ENCODE measurements around the gene SPEG.
A peak's percentile ranks its signal among the peaks of the same experiment; 100 is the strongest.

SPEG gene

DNA sequence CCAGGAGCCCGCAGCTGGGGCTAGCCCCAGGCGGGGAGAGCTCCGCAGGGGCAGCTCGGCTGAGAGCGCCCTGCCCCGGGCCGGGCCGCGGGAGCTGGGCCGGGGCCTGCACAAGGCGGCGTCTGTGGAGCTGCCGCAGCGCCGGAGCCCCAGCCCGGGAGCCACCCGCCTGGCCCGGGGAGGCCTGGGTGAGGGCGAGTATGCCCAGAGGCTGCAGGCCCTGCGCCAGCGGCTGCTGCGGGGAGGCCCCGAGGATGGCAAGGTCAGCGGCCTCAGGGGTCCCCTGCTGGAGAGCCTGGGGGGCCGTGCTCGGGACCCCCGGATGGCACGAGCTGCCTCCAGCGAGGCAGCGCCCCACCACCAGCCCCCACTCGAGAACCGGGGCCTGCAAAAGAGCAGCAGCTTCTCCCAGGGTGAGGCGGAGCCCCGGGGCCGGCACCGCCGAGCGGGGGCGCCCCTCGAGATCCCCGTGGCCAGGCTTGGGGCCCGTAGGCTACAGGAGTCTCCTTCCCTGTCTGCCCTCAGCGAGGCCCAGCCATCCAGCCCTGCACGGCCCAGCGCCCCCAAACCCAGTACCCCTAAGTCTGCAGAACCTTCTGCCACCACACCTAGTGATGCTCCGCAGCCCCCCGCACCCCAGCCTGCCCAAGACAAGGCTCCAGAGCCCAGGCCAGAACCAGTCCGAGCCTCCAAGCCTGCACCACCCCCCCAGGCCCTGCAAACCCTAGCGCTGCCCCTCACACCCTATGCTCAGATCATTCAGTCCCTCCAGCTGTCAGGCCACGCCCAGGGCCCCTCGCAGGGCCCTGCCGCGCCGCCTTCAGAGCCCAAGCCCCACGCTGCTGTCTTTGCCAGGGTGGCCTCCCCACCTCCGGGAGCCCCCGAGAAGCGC lies 49.1 kb downstream of the SPEG start:
- no peak for DNase-seq

DNA sequence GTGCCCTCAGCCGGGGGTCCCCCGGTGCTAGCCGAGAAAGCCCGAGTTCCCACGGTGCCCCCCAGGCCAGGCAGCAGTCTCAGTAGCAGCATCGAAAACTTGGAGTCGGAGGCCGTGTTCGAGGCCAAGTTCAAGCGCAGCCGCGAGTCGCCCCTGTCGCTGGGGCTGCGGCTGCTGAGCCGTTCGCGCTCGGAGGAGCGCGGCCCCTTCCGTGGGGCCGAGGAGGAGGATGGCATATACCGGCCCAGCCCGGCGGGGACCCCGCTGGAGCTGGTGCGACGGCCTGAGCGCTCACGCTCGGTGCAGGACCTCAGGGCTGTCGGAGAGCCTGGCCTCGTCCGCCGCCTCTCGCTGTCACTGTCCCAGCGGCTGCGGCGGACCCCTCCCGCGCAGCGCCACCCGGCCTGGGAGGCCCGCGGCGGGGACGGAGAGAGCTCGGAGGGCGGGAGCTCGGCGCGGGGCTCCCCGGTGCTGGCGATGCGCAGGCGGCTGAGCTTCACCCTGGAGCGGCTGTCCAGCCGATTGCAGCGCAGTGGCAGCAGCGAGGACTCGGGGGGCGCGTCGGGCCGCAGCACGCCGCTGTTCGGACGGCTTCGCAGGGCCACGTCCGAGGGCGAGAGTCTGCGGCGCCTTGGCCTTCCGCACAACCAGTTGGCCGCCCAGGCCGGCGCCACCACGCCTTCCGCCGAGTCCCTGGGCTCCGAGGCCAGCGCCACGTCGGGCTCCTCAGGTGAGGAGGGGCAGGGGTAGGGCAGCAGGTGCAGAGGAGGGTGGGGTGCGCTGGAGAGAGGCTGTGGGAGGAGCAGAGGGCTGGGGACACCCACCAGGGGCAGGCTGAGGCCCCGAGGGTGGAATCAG lies 49.9 kb downstream of the SPEG start:
- no peak for DNase-seq

DNA sequence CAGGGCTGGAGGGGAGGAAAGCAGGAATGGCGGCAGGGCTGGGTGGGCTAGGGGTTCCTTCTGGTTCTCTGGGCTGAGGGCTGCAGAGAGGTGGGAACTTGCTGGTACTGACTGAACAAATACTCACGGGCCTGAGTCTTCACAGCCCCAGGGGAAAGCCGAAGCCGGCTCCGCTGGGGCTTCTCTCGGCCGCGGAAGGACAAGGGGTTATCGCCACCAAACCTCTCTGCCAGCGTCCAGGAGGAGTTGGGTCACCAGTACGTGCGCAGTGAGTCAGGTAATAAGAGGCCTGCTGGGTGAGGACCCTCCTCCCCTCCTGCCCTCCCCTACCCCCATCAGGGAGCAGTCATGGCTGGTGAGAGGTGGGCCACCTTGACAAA lies 50.5 kb downstream of the SPEG start:
- no peak for DNase-seq

DNA sequence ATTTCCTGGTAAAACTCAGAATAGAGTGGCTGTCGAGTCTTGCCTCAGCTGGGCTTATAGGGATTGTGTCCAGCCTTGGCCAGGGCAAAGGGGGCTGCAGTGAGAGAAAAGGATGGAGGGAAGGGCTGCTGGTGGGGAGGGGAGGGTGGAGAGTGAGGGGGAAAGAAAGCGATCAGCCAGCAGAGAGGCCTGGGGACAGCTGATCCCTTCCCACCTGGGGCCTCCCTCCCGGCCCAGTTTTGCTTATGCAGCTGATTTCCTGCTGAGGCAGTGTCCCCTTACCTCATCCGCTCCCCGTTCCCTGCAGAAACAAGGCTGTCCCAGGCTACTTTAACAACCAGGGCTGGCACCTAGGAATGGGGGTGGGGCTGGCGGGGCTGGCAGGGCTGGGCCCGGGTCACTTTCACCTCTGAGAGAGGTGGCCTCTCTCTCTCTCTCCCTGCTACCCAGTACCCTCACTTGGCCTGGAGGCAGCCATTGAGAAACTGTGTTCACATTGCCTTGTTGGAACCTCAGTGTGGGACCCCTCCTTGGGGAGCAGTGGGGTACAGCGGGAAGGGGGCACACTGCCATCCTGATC lies 51.8 kb downstream of the SPEG start:
- DNase-seq, result no peak

DNA sequence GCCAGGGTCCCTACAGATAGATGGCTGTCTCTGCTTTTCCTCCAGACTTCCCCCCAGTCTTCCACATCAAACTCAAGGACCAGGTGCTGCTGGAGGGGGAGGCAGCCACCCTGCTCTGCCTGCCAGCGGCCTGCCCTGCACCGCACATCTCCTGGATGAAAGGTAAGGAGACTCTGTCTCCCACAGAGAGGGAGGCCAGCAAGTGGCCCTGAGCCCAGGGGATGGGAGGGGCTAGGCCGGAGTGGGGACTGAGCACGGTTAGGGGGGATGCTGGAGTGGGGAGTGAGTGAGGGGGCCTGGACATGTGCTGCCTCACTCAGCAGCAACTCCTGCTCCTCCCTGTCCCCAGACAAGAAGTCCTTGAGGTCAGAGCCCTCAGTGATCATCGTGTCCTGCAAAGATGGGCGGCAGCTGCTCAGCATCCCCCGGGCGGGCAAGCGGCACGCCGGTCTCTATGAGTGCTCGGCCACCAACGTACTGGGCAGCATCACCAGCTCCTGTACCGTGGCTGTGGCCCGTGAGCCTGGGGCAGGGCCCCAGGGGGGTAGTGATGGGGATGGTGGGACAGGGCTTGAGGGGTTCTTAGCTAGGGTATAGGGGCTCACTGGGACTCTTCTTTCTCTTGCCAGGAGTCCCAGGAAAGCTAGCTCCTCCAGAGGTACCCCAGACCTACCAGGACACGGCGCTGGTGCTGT lies 53.7 kb downstream of the SPEG start:
- DNase-seq, result no peak

DNA sequence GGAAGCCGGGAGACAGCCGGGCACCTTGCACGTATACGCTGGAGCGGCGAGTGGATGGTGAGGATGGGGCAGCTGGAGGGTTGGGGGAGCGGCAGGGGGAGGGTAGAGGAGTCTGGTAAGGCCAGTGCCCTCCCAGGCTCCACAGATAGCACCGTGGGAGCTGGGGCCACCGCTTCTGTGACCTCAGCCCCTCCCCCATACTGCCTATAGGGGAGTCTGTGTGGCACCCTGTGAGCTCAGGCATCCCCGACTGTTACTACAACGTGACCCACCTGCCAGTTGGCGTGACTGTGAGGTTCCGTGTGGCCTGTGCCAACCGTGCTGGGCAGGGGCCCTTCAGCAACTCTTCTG lies 54.2 kb downstream of the SPEG start:
- DNase-seq, result no peak

DNA sequence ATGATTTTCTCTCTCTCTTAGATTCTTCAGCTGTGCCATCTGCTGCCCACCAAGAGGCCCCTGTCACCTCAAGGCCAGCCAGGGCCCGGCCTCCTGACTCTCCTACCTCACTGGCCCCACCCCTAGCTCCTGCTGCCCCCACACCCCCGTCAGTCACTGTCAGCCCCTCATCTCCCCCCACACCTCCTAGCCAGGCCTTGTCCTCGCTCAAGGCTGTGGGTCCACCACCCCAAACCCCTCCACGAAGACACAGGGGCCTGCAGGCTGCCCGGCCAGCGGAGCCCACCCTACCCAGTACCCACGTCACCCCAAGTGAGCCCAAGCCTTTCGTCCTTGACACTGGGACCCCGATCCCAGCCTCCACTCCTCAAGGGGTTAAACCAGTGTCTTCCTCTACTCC lies 54.7 kb downstream of the SPEG start:
- DNase-seq, result no peak

DNA sequence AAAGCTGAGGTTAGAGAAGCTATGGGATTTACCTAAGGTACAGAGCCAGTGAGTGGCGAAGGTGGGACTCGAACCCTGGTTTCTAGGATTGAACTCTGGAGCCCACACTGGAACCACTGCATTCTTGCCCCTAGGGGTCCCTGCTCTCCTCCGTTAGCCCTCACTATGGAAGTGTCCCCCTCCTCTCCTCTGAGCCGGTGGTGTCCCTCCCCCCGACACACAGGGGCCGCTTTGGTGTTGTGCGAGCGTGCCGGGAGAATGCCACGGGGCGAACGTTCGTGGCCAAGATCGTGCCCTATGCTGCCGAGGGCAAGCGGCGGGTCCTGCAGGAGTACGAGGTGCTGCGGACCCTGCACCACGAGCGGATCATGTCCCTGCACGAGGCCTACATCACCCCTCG lies 55.5 kb downstream of the SPEG start:
- DNase-seq, result no peak

DNA sequence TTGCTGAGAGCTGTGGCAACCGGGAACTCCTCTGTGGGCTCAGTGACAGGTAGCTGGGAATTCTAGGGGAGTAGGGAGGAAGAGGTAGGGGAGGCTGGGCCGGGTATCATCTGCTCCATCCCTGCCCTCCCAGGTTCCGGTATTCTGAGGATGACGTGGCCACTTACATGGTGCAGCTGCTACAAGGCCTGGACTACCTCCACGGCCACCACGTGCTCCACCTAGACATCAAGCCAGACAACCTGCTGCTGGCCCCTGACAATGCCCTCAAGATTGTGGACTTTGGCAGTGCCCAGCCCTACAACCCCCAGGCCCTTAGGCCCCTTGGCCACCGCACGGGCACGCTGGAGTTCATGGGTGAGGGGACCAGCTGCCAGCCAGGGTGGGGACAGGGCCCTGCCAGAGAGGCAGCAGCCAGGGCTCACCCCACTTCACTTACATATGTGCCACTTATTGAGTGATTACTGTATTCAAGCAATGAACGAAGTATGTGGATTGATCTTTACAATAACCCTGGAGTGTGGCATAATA lies 56.0 kb downstream of the SPEG start:
- DNase-seq, result no peak

DNA sequence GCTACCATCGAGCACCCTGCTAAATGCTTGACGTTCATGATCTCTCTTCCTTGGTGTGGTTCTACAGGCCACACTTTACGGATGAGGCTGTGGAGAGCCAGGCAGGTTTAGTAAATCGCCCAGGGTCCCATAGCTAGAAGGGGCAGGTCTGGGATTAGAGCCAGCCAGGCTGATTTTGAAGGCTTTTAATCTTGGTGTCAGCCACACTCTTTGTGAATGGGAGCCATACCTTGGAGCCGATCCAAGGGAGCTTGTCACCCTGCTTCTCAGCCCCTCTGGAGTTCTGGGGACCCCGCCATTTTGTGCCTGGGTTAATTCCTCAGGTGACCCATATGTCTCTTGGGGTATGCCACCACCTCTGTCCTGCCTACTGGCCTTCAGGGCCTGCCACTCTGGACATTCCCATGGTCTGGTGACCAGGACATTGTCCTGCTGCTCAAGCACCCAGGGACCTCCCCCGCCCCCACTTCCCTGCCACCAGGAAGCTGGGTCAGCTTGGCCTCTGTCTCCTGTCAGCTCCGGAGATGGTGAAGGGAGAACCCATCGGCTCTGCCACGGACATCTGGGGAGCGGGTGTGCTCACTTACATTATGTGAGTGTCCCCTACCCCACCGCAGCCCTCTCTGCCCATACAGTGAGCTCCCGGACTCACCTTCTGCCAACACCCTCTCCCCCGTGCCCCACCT lies 56.8 kb downstream of the SPEG start:
- DNase-seq, result no peak

DNA sequence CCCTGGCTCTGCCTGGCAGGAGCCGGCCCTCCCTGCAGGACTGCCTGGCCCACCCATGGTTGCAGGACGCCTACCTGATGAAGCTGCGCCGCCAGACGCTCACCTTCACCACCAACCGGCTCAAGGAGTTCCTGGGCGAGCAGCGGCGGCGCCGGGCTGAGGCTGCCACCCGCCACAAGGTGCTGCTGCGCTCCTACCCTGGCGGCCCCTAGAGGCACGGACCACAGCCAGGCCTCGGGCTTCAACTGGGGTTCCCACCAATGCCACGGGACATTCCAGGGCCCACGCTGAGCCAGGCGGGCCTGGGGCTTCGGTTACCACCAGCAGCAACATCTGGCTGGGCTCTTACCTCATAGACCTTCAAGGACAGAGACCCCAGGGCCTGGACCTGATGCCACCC lies 57.9 kb downstream of the SPEG start:
- DNase-seq, result peak in 1 of 2 experiments; percentile 6

DNA sequence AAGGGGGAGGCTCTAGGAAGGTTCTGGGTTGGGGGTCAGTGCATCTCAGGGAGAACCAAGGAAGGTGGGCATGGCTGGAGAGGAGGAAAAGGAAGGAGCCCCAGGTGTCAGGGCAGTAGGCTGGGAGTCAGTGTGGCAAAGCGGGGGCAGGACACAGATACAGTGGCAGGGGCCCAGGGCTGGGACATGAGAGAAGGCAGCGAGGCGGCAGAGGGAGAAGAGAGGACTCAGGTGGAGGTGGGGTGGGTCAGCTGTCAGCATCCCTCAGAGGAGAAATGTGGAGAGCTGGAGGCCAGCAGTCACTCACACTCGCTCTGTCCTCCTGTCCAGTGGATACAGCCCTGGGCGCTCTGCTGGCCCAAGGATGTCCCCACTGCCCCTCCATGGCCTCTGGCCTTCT lies 58.4 kb downstream of the SPEG start:
- DNase-seq, result no peak

DNA sequence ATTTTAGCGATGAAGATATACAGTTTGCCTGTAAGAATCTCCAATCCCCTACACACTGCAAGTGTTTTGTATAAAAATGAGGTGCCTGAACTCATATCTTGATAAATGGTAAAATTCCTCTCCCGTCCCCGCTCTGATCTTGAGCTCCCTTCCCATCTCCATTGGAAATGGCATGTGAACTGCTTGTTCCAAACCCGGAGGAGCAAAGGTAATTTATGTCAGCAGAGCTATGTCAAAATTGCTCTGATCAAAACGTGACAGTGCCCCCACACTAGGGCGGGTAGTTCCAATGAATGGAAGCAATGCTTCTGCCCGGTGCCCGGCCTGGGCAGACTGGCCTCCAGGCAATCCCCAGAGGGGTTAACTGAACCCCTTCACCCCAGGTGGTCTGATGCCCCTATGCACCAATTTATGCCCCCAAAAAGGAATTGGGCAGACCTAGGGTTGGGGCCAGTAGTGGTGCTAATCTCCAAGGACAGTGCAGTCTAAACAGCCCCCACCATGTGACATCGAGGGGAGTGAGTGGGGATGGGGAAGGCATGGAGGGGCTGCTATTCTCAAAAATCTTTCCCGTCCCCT lies 60.4 kb downstream of the SPEG start:
- DNase-seq, result no peak

DNA sequence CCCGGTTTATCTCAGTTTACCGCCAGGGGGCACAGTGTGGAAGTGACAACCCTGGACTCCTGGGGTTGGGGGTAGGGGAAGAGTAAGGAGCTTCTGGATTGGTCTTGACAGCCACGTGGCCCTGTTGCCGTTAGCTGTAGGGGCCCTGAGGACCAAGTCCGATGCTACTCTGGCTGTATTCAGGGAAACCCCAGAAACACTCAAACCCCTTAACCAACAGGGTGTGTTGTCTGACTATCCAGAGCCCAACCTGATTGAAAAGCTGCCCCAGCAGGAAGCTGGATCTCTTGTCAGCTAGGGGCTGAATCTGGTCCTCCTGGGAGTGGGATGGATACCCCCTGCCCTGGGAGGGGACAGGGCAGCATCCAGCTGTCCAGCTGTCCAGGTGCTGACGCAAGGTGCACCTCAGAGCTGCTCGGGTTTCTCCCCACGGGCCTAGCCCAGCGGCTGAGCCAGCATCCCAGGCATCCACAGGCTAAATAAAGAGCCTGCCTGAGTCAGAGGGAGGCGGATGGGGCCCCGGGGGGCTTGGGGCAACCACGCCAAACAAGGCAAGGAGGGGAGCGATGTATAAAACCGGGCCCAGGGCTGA lies 61.0 kb downstream of the SPEG start:
- peak; percentile 55 to 70 for DNase-seq

DNA sequence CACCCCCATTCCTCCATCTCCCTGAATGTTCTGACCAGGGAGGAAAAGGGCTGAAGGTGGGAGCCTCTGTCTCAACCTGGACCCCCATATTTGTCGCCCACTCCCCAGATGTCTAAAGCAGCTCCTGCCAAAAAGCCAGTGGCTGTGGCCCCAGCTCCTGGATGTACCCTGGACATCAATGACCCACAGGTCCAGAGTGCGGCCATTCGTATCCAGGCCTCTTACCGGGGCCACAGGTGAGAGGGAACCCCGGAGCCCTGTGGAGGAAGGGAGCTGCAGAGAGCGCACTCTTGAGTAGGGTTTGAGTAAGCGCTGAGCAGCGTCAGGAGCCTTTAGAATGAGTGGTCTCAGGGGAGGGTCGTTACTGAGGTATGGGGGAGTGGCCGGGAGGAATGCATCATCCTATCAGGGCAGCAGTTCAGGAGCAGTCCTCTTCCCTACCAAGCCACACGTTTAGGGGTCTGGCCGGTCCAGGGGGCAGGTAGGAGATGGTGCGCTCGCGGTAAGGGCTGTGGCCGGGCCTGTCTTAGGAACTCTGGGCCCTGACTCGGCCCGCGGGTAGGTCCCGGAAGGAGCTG lies 61.7 kb downstream of the SPEG start:
- no peak for DNase-seq

DNA sequence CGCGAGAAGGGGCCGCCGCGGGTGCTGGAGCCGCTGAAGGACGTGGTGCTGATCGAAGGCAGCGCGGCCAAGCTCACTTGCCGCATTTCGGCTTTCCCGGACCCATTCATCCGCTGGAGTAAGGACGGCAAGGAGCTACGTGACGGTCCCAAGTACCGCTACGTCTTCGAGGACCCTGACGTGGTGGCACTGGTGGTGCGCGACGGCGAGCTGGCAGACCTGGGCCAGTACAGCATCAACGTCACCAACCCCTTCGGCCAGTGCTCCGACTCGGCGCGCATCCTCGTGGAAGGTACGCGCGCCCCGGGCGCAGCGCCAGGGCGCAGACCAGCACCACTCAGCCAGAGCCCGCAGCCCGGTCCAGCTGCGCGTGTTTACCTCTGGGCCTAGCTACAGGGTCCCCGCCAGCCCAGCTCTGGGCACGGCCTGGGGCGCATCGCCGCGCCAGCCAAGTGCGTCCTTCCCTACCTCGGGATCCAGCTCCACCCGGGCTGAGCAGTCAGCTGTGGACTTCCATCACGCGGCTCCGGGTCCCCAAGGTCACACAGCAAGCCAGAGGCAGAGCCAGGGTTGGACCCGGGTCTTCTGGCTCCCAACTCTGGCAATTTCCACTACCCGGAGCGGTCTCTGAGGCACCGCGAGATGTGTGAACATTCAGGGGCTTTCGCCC lies 62.3 kb downstream of the SPEG start:
- no peak for DNase-seq

DNA sequence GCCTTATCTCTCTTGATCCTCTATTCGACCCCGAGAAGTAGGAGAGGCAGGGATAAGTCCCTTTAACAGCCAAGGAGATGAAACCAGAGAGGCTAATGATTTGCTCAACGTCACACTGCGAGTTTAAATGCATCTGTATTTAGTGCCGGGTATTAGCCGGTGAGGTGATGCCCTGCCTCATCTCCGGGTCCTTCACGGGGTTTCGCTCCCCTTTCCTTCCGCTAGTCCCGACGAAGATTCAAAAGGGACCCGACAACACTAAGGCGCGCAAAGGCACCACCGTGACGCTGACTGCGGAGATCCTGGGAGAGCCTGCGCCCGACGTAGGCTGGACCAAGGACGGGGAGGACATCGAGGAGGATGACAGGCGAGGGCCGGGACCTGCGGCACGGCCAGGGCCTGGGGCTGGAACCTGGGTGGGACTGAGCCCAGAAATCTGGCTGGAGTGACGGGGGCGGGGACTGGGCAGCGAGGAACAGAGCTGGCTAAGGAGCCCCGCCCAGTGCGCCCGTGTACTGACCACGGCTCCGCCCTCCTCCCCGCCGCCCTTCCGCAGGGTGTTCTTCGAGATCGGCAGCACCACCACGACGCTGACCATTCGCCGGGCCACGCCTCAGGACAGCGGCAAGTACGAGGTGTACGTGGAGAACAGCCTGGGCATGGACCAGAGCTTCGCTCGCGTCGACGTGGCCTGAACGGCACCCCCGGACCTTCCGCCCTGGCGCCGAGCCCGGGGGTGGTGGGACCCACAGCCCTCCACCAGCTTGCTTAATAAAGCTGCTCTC lies 63.0 kb downstream of the SPEG start:
- DNase-seq, result no peak

DNA sequence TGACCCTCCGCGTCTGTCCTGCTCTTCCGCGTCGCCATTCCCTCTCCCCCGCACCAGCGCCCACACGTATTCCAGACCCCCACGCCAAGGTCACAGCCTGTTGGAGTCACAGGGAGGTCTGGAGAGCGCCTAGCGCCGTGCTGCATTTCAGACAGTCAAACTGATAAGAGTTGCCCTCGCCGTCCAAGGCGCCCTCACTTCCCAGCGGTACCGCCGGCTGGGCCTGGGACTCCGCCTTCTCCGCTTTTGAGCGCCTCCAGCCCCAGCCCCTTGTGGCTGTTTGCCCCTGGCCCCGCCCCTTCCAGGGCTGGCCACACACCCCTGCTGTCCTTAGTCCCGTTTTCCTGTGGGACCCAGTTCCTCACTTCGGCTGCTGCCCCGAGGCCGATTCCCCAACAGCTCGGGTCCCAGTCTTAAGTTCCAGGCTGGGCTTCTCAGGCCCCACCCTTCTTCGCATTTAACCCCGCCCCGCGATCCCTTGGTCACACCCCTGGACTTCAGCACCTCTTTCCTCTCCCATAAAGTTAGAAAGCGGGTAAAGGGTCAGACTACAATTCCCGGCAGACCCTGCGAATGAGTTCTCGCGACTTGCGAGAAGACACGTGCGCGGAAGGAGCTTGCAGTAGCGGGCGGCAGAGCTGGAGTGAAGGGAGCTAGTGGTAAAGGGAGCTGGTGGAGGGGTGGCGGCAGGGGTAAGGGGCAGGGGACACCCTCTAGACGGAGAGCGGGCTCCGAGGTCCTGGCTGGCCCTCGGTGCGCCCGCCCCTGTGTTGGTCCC lies 63.8 kb downstream of the SPEG start, which contains the start of gene GMPPA:
GMPPA (plus strand) TSS at position 612 of the 778 bp plus-strand sequence. CDS start 1,085 bp downstream, outside the sequence.
- DNase-seq, result peak; percentile 91 to 92

DNA sequence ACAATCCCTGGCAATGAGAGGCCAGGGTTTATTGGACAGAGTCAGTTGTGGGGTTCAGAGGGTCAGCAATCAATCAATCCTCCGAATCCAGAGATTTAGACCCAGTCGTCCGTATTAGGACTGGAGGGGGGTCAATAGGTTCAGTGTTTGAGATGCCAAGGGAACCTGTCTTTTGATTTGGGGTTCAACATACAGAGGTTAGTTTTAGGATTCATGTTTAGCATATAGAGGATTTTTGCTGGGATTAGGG lies 64.3 kb downstream of the SPEG start:
- no peak for DNase-seq

Data from NCI-H1930 (cell line).